Vagina (tissue), 2 donors: ENCODE results near the gene PRR5L.

Source experiments
- POLR2A ChIP-seq, 2 donors: fragments of 450-650 bp; IDR thresholded peaks; one replicate each; pipeline ENCODE4 v1.6.1; 2017; ENCODE audit warnings: antibody characterized with exemption in 2 of 2, mild to moderate bottlenecking in 2 of 2, moderate library complexity in 2 of 2
- POLR2AphosphoS5 ChIP-seq, 2 donors: sonication (generic); formaldehyde crosslinking; IDR thresholded peaks; one replicate each; pipeline ENCODE4 v1.9.0; 2017; ENCODE audit warnings: antibody characterized with exemption in 2 of 2, mild to moderate bottlenecking in 2 of 2, low read depth in 1 of 2; ENCODE audit not compliant: insufficient read depth in 1 of 2
- TF ChIP-seq, protein P1 (sequence below), 3 experiments: fragments of 450-650 bp in 2 of 3; fragments of 200-600 bp in 1 of 3; sonication (generic) in 1 of 3; IDR thresholded peaks; one replicate each; pipeline ENCODE4 v1.5.1; 2017 to 2019; ENCODE audit warnings: antibody characterized with exemption in 3 of 3, mild to moderate bottlenecking in 2 of 3, moderate library complexity in 2 of 3

GRCh38 chr11:36469881-36470802, 174.1 kb downstream of the PRR5L start:
- TF ChIP-seq, protein P1, sequence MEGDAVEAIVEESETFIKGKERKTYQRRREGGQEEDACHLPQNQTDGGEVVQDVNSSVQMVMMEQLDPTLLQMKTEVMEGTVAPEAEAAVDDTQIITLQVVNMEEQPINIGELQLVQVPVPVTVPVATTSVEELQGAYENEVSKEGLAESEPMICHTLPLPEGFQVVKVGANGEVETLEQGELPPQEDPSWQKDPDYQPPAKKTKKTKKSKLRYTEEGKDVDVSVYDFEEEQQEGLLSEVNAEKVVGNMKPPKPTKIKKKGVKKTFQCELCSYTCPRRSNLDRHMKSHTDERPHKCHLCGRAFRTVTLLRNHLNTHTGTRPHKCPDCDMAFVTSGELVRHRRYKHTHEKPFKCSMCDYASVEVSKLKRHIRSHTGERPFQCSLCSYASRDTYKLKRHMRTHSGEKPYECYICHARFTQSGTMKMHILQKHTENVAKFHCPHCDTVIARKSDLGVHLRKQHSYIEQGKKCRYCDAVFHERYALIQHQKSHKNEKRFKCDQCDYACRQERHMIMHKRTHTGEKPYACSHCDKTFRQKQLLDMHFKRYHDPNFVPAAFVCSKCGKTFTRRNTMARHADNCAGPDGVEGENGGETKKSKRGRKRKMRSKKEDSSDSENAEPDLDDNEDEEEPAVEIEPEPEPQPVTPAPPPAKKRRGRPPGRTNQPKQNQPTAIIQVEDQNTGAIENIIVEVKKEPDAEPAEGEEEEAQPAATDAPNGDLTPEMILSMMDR (IDR thresholded peaks at IDR 0.05), result no peak
- TF ChIP-seq POLR2A (IDR thresholded peaks at IDR 0.05) (no peak), POLR2AphosphoS5 (IDR thresholded peaks at IDR 0.05; ENCODE audit: insufficient read depth in 1 of 2, low read depth in 1 of 2) (no peak)
